ENCODE results near the gene KRTAP2-2.
"Not testable (repeated sequence)": the region's sequence is repeated elsewhere in the genome, so short reads cannot be mapped to it uniquely, and the experiment has no call there.

DNA sequence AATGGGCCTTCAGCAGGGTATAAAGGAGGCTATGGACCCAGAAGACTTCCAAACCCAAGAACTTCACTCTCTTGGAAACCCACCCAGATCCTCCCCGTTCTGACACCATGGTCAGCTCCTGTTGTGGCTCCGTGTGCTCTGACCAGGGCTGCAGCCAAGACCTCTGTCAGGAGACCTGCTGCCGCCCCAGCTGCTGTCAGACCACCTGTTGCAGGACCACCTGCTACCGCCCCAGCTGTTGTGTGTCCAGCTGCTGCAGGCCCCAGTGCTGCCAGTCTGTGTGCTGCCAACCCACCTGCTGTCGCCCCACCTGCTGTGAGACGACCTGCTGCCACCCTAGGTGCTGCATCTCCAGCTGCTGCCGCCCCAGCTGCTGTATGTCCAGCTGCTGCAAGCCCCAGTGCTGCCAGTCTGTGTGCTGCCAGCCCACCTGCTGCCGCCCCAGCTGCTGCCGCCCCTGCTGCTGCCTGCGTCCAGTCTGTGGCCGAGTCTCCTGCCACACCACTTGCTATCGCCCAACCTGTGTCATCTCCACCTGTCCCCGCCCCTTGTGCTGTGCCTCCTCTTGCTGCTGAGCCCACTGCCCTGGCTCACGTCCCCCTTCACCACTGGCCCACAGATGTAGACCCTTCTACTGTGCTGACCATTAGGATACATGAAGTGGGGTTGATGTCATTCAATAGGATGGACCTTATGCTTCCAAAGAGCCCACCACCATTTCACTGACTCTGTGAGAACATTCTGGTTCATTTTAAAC lies 29.2 kb upstream of the KRTAP2-2 start, which contains the start of gene KRTAP4-7:
- TF ChIP-seq CTCF (conservative IDR thresholded peaks at IDR 0.05); EZH2 (IDR thresholded peaks at IDR 0.05; ENCODE audit: low read depth): not testable (repeated sequence)
